Measurements from ENCODE around the gene EIF4E1B. TPM values are rescaled to one million over a fixed set of nuclear protein-coding genes. Genes with fewer than 3 reads are reported as not detected.

EIF4E1B gene
- total RNA-seq, 4 donors from 2014 or later = not detected

- ATAC-seq = no peak
- no peaks in the 10 kb centered on the region for H3K36me3 ChIP-seq
- H3K27me3 ChIP-seq = peaks cover 48% of the 10 kb centered on the region
- no peak overlapping the region for H3K27ac ChIP-seq
- H3K4me3 ChIP-seq = peak overlapping the region; percentile 35 to 67
- WGBS, 2 donors (ENCODE audit: low coverage in 1 of 2) = no CpG with 5 or more reads among the region's 31 CpGs
- peaks cover 0 to 18% (median 8%) of the 10 kb centered on the region in 3 donors for H3K4me1 ChIP-seq
- TF ChIP-seq CTCF (IDR thresholded peaks at IDR 0.05) (no peak), POLR2A (IDR thresholded peaks at IDR 0.05) (no peak), EP300 (IDR thresholded peaks at IDR 0.05) (no peak), POLR2AphosphoS5 (IDR thresholded peaks at IDR 0.05) (no peak)
- no peaks in the 10 kb centered on the region for H3K9me3 ChIP-seq
Measured at GRCh38 chr5:176610435-176610773, 20.1 kb upstream of the EIF4E1B start.

DNA sequence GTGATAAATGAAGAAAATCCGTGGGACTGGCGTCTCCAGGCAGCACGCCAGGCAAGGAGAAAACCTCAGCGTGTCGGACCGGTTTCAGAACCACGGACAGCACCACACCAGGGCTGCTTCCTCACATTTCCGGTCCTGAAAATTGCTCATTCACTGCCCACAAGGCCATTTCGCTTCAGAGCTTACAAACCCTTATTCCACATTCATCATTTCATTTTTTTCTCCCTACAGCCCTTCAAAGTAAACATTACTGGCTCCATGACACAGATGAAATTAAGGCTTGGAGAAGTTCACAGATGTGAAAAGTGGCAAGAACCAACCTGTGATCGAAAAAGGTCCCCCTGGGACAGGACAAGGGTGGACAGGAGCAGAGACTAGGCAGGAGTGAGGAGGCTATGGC lies 19.0 kb upstream of the EIF4E1B start:
- H3K9me3 ChIP-seq = no peaks in the 10 kb centered on the region
- WGBS, 2 donors (ENCODE audit: low coverage in 1 of 2) = 0 to 10% methylated on average over 9 to 10 of the region's 10 CpGs
- H3K27me3 ChIP-seq = peaks cover 57% of the 10 kb centered on the region
- no peak overlapping the region for H3K4me3 ChIP-seq
- no peaks in the 10 kb centered on the region for H3K36me3 ChIP-seq
- TF ChIP-seq POLR2A (IDR thresholded peaks at IDR 0.05) = no peak
- no peak for TF ChIP-seq EP300 (IDR thresholded peaks at IDR 0.05)
- TF ChIP-seq CTCF (IDR thresholded peaks at IDR 0.05) = no peak
- no peak for TF ChIP-seq POLR2AphosphoS5 (IDR thresholded peaks at IDR 0.05)
- H3K4me1 ChIP-seq = peaks cover 0 to 18% (median 8%) of the 10 kb centered on the region in 3 donors
- ATAC-seq = no peak
- H3K27ac ChIP-seq = no peak overlapping the region

- no peaks in the 10 kb centered on the region for H3K36me3 ChIP-seq
- no peak overlapping the region for H3K27ac ChIP-seq
- peaks cover 0 to 18% (median 8%) of the 10 kb centered on the region in 3 donors for H3K4me1 ChIP-seq
- 63 to 67% methylated on average over 3 to 4 of the region's 6 CpGs for WGBS, 2 donors (ENCODE audit: low coverage in 1 of 2)
- no peaks in the 10 kb centered on the region for H3K9me3 ChIP-seq
- ATAC-seq = no peak
- peaks cover 63% of the 10 kb centered on the region for H3K27me3 ChIP-seq
- H3K4me3 ChIP-seq = no peak overlapping the region
- TF ChIP-seq CTCF (IDR thresholded peaks at IDR 0.05) (no peak), POLR2A (IDR thresholded peaks at IDR 0.05) (no peak), EP300 (IDR thresholded peaks at IDR 0.05) (no peak), POLR2AphosphoS5 (IDR thresholded peaks at IDR 0.05) (no peak)
Measured at GRCh38 chr5:176612008-176612407, 18.5 kb upstream of the EIF4E1B start.

DNA sequence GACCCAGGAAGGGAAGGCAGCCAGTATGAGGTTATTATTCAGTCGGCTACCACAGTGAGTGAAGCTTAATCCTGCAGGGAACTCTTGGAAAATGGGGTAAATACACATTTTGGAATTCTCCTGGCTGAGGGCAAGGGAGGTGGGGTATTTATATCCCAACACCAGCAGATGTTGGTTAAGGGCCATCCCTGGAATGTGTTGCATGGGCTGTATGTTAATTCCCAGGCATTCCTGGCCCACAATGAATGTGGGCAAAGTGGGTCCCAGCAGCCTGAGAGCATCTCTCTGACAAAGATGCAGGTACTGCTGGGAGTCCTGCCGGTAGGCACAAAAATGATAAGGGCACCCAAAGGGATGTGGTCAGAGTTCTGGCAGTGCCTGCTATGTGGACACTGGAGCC lies 17.6 kb upstream of the EIF4E1B start:
- TF ChIP-seq CTCF (IDR thresholded peaks at IDR 0.05) (no peak), EP300 (IDR thresholded peaks at IDR 0.05) (no peak), POLR2A (IDR thresholded peaks at IDR 0.05) (no peak), POLR2AphosphoS5 (IDR thresholded peaks at IDR 0.05) (no peak)

GRCh38 chr5:176614805-176615478 lies 15.5 kb upstream of the EIF4E1B start:
- ATAC-seq = no peak
- H3K4me3 ChIP-seq = no peak overlapping the region
- 35 to 53% methylated on average over 3 to 7 of the region's 8 CpGs for WGBS, 2 donors (ENCODE audit: low coverage in 1 of 2)
- H3K4me1 ChIP-seq = peaks cover 0 to 22% (median 15%) of the 10 kb centered on the region in 3 donors
- no peaks in the 10 kb centered on the region for H3K36me3 ChIP-seq
- H3K9me3 ChIP-seq = no peaks in the 10 kb centered on the region
- no peak overlapping the region for H3K27ac ChIP-seq
- no peak for TF ChIP-seq POLR2A (IDR thresholded peaks at IDR 0.05)
- no peak for TF ChIP-seq CTCF (IDR thresholded peaks at IDR 0.05)
- no peak for TF ChIP-seq POLR2AphosphoS5 (IDR thresholded peaks at IDR 0.05)
- TF ChIP-seq EP300 (IDR thresholded peaks at IDR 0.05) = no peak
- peaks cover 71% of the 10 kb centered on the region for H3K27me3 ChIP-seq

More for the DNA sequence above, 17.6 kb upstream of the EIF4E1B start:
- Histone ChIP-seq H3K4me1 (peaks cover 0 to 18% (median 8%) of the 10 kb centered on the region in 3 donors), H3K9me3 (no peaks in the 10 kb centered on the region), H3K27ac (no peak overlapping the region), H3K27me3 (peaks cover 68% of the 10 kb centered on the region), H3K36me3 (no peaks in the 10 kb centered on the region), H3K4me3 (no peak overlapping the region)
- WGBS, 2 donors (ENCODE audit: low coverage in 1 of 2) = 50 to 71% methylated on average over 1 of the region's 2 CpGs
- no peak for ATAC-seq
